Mononuclear cell (primary cell): ENCODE measurements around the gene TTLL8. TPM values are rescaled to one million over a fixed set of nuclear protein-coding genes. Genes with fewer than 3 reads are reported as not detected.
"Not testable (repeated sequence)": the region's sequence is repeated elsewhere in the genome, so short reads cannot be mapped to it uniquely, and the experiment has no call there.

Experiments
- H3K27me3 ChIP-seq: 2 replicates; pipeline ENCODE4 v1.6.0; 2011; ENCODE audit warnings: low read length, control low read depth; ENCODE audit not compliant: insufficient read depth
- H3K4me1 ChIP-seq: 2 replicates; pipeline ENCODE4 v1.5.1; 2011; ENCODE audit warnings: mild to moderate bottlenecking, low read length, control low read depth; ENCODE audit not compliant: insufficient read depth
- H3K4me3 ChIP-seq: 2 replicates; pipeline ENCODE4 v1.5.1; 2011; ENCODE audit warnings: mild to moderate bottlenecking, low read length, moderate library complexity
- H3K9me3 ChIP-seq: 2 replicates; pipeline ENCODE4 v1.5.1; 2011; ENCODE audit warnings: low read depth, mild to moderate bottlenecking, control low read depth, low read length
- total RNA-seq: library from RNA; depleted of rRNA; stranded (reverse); fragments of >200 nt; gene quantifications from one replicate; pipeline ENCODE4 v1.2.3, GENCODE V29; 2012

TTLL8 gene
- total RNA-seq, 1 donor = not detected

DNA sequence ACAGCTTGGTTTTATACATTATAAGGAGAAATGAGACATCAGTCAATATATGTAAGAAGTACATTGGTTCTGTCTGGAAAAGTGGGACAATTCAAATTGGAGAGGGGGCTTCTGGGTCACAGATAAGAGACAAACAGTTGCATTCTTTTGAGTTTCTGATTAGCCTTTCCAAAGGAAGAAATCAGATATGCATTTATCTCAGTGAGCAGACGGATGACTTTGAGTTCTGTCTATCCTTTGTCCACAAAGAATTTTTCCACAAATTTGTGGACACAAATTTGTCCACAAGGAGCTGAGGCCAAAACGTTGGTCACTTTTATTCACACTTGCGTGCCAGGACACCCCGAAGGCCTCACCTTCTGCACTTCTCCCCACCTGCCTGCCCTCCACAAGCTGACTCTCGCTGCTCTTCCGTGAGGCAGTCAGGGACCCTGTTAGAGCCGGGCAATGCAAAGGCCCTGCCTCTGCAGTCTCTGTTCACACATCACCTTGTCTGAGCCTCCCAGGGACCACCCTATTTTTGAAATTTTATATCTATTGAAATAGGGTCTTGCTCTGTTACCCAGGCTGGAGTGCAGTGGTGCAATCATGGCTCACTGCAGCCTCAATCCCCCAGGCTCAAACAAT lies 66.1 kb downstream of the TTLL8 start:
- Histone ChIP-seq H3K9me3 (peaks cover 5% of the 10 kb centered on the region), H3K4me3 (no peak overlapping the region), H3K4me1 (peaks cover 8% of the 10 kb centered on the region), H3K27me3 (no peaks in the 10 kb centered on the region)

DNA sequence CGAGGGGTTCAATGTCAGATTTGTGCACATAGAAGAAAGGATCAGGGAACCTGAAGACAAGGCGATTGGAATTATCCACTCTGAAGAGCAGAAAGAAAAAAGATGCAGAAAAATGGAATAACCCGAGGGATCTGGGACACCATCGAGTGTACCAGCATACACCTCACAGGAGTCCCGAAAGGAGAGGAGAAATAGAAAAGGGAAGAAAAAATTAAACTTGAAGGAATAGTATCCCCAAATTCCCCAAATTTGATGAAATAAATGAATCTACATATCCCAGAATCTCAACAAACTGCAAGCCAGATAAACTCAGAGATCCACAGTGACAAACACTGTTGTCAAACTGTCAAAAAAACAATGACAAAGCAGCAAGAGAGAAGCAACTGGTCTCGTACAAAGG lies 66.9 kb downstream of the TTLL8 start:
- peaks cover 11% of the 10 kb centered on the region for H3K9me3 ChIP-seq
- peaks cover 8% of the 10 kb centered on the region for H3K4me1 ChIP-seq
- H3K27me3 ChIP-seq = peaks cover 5% of the 10 kb centered on the region
- no peak overlapping the region for H3K4me3 ChIP-seq

- H3K4me1 ChIP-seq, H3K4me3 ChIP-seq: not testable (repeated sequence)
- peaks cover 19% of the 10 kb centered on the region for H3K9me3 ChIP-seq
- H3K27me3 ChIP-seq = peaks cover 18% of the 10 kb centered on the region
These were observed 68.3 kb downstream of the TTLL8 start for GRCh38 chr22:49989826-49990225.

DNA sequence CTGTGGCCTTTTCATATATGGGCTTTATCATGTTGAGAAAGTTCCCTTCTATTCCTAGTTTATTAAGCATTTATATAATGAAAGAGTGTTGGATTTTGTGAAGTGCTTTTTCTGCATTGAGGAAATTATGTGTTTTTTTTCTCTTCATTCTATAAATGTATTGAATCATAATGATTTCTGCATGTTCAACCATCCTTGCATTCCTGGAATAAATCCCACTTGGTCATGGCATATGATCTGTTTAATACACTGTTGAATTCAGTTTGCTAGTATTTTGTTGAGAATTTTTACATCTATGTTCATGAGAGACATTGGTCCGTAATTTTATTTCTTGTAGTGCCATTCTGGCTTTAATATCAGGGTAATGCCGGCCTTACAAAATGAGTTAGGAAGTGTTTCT lies 71.8 kb downstream of the TTLL8 start:
- Histone ChIP-seq H3K27me3 (peaks cover 33% of the 10 kb centered on the region), H3K4me3 (no peak overlapping the region), H3K4me1 (peaks cover 4% of the 10 kb centered on the region), H3K9me3 (peaks cover 17% of the 10 kb centered on the region)

DNA sequence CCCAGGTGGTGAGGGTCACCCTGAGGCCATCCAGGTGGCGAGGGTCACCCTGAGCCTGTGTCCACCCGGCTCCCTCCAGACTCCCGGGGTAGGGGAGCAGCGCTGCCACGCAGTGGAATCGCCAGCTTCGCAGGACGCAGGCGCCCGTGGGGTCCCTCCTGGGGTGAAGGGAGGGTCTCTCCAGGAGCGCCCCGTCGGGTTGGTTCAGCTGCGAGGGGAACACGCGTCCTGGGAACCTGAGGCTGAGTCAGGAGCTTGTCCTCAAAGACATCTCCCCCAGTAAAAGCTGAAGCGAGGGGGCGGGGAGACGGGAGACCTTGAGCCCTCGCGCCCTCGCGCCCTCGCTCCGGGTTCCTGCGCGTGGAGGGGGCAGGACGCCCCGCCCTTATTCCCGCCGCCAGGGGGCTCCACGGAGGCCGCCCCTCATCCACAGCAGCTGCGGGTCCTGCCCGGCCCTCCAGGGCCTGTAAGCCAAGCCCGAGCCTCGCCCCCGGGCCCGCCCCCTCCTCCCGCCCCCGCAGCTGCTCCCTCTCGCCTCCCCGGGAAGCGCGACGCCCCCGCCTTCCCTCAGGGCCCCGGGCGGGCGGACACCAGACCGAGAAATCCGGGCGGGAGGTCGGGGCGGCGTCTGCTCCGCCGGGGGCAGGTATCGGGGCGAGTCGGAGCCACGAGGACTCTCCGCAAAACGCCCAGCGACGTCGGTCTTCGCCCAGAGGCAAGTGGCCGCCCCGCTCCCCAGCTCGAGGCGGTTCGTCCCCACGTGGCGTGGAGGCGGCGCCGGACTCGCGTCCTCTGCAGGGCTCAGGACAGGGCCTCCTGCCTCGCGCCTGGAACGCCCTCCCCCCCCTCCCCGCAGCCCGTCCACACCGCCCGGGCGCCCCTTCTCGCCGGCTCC lies 74.7 kb downstream of the TTLL8 start:
- H3K4me1 ChIP-seq = peaks cover 4% of the 10 kb centered on the region
- H3K27me3 ChIP-seq = peaks cover 33% of the 10 kb centered on the region
- H3K9me3 ChIP-seq = peaks cover 21% of the 10 kb centered on the region
- H3K4me3 ChIP-seq = no peak overlapping the region

DNA sequence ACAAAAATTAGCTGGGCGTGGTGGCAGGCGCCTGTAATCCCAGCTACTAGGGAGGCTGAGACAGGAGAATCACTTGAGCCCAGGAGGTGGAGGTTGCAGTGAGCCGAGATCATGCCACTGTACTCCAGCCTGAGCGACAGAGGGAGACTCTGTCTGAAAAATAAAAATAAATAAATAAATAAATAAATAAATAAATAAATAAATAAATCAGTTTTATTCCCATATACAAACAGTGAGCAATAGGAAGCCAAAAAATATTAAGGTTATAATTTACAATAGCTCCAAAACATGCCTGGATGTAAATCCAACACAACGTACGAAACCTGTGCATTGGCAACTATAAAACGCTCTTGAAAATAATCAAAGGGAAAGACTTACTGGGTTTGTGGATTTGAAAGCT lies 76.3 kb downstream of the TTLL8 start:
- Histone ChIP-seq H3K9me3 (peaks cover 21% of the 10 kb centered on the region), H3K27me3 (peaks cover 33% of the 10 kb centered on the region)
- H3K4me3 ChIP-seq, H3K4me1 ChIP-seq: not testable (repeated sequence)

DNA sequence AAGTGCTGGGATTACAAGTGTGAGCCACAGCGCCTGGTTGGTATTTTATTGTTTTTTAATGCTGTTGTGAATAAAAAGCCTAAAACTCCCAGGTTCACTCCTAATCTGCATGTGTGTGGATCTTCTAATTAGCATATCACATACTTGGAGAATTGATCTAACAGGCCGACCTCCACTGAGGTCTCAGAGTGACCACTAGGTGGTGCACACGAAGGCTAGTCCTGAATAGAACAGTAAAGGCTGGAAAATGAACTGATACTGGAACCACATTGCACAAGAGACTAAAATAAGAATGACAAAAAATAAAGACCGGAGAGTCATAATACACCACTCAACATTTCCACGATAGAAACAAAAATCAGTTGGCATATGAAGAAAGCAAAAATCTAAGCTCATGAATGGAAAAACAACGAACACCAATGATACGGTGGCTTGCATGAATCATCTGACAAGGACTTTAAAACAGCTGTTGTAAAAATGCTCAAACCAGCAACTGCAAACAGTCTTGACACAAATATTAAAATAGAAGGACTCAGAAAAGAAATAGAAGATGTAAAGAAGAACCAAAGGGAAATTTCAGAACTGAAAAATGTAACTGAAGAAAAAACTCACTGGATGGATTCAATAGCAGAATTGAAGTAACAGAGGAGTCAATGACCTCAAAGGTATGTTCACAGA lies 78.4 kb downstream of the TTLL8 start:
- Histone ChIP-seq H3K4me3 (no peak overlapping the region), H3K9me3 (peaks cover 7% of the 10 kb centered on the region), H3K27me3 (peaks cover 14% of the 10 kb centered on the region), H3K4me1 (peaks cover 15% of the 10 kb centered on the region)

GRCh38 chr22:49977578-49977977 lies 80.5 kb downstream of the TTLL8 start:
- Histone ChIP-seq H3K4me3 (no peak overlapping the region), H3K27me3 (peaks cover 2% of the 10 kb centered on the region), H3K4me1 (peaks cover 12% of the 10 kb centered on the region), H3K9me3 (peaks cover 7% of the 10 kb centered on the region)

DNA sequence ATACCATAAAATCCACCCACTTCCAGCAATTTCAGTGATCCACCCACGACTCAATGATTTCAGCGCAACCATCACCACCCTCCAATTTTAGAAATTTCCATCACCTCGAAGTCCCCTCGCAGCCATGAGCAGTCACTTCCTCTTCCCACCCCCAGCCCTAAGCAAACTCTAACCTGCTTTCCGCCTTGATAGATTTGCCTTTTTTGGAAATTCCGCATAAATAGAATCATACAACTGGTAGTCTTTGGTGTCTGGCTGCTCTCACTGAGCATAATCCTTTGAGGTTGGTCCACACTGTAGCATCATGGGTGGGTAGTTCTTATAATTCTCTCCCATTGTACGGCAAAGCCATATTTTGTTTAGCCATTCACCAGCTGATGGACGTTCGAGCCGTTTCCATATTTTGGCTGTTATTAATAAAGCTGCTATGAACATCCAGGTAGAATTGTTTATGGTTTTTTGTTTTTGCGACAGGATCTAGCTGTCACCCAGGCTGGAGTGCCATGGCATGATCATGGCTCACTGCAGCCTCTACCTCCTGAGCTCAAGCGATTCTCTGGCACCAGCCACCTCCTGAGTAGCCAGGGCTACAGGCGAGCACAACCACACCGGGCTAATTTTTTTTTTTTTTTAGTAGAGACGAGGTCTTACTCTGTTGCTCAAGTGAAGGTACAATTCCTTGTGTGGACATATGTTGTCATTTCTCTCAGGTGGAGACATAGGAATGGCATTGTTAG lies 81.5 kb downstream of the TTLL8 start:
- peaks cover 7% of the 10 kb centered on the region for H3K9me3 ChIP-seq
- H3K4me1 ChIP-seq = peaks cover 16% of the 10 kb centered on the region
- no peaks in the 10 kb centered on the region for H3K27me3 ChIP-seq
- no peak overlapping the region for H3K4me3 ChIP-seq

DNA sequence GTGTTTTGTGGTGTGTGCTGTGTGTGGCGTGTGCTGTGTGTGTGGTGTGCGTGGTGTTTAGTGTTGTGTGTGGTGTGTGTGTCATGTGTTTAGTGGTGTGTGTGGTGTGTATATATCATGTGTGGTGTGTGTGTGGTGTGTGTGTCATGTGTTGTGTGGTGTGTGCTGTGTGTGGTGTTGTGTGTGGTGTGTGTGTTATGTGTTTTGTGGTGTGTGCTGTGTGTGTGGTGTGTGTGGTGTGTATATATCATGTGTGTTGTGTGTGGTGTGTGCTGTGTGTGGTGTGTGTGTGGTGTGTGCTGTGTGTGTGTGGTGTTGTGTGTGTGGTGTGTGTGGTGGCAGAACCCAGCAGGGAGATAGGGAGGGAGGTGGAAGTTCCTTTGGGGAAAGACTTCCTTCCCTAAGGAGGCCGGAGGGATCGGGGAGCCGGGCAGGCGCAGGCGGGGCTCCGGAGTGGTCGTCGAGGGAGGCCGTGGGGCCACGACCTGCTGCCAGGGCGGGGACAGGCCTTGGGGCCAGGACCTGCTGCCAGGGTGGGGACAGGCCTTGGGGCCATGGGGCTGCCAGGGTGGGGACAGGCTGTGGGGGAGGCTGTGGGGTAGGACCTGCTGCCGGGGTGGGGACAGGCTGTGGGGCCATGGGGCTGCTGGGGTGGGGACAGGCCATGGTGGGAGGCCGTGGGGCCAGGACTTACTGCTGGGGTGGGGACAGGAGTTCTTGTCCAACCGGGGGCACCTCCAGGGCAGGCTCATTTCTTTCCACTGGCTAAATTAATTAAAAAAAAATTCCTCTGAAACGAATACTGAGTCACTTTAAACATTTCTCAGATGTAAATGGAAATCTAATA lies 82.3 kb downstream of the TTLL8 start:
- Histone ChIP-seq H3K9me3 (peaks cover 7% of the 10 kb centered on the region), H3K4me3 (no peak overlapping the region), H3K4me1 (peaks cover 25% of the 10 kb centered on the region), H3K27me3 (no peaks in the 10 kb centered on the region)

- no peak overlapping the region for H3K4me3 ChIP-seq
- H3K9me3 ChIP-seq = no peaks in the 10 kb centered on the region
- no peaks in the 10 kb centered on the region for H3K27me3 ChIP-seq
- peaks cover 39% of the 10 kb centered on the region for H3K4me1 ChIP-seq
These were observed 84.8 kb downstream of the TTLL8 start for GRCh38 chr22:49973018-49973961.

GRCh38 chr22:49972163-49973017 lies 85.7 kb downstream of the TTLL8 start:
- Histone ChIP-seq H3K9me3 (no peaks in the 10 kb centered on the region), H3K4me1 (peaks cover 48% of the 10 kb centered on the region), H3K27me3 (no peaks in the 10 kb centered on the region), H3K4me3 (no peak overlapping the region)
